Measurements from ENCODE around the gene TTLL5.

Gene TTLL5

DNA sequence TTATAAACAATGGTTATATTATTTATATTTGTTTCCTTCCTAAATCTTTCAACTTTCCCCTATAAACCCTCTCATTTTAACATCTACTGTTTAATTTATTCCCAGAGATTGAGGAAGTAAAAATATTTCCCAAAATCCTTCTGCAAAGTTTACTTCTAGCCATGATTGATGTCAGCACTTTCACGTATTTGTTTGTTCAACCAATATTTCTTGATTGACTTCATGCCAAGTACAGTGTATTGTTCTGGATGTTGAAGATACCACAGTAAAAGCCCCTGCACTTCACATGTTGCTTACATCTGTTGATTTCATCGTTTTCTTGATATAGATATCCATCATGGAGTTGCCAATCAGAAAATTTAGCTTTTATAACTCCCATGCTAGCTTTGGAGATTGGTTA, 81.8 kb downstream of the TTLL5 start:
- DNase-seq (ENCODE audit: low spot score) = no peak

DNA sequence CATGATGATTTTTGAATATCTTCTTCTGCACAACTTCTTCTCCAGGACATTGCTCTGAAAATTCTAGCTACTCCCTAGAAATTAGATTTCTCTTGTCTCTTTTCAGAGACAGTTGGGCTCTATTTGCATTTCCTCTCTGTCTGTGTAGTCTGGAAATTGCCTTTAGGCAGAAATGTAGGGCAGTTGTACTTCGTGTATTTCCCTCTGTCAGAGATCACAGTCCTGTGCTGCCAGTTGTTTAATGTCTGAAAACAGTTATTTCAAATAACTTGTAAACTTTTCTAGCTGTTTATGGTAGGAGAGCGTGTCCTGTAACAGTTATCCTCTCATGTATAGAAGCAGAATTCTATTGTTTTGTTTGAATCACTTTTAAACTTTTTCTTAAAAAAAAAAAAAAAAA, 86.9 kb downstream of the TTLL5 start:
- no peak for DNase-seq (ENCODE audit: low spot score)

DNA sequence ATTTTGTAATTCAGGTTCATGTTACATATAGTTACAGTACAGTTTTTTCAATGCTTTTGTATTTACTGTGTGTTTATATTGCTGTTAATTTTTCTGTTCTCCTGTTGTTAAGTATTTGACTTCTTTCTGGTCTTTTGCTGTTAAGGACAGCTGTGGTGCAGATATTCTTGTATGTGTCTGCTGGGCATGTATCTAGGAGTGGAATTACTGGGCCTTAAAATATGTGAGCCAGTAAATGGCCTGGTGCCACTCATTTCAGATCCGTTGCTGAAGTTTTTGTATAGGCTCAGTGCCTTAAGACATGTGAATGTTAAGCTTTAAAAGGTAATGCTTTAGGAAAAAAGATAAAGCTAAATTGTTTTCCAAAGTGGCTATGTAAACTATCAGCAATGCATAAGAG, 87.3 kb downstream of the TTLL5 start:
- no peak for DNase-seq (ENCODE audit: low spot score)

DNA sequence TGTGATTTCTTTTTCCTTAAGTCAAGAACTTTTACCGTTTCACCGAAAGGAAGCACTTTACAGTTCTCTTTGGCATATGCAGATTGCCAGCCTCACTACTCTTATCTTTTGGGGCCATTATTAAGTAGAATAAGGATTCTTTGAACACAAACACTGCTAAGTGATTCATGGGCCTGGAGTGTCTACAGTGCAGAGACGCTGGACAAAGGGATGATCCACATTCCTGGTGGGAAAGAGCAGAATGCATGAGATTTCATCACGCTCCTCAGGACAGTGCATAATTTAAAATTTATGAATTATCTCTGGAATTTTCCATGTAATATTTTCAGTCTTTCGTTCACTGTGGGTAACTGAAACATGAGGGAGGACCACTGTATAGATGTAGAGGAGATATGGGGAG, 90.2 kb downstream of the TTLL5 start:
- no peak for DNase-seq (ENCODE audit: low spot score)

DNA sequence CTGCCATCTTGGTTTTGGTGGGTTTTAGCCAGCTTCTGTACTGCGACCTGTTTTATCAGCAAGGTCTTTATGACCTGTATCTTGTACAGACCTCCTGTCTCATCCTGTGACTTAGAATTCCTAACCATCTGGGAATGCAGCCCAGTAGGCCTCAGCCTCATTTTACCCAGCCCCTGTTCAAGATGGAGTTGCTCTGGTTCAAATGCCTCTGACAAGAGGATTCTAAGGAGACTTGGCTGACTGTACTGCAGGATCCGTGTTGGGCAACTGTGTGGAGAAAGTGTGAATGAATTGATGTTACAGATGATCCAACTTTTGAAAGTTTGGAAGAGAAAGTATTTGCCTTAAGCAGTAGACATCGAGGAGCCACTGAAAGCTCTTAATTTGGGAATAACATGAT, 91.0 kb downstream of the TTLL5 start:
- no peak for DNase-seq (ENCODE audit: low spot score)

DNA sequence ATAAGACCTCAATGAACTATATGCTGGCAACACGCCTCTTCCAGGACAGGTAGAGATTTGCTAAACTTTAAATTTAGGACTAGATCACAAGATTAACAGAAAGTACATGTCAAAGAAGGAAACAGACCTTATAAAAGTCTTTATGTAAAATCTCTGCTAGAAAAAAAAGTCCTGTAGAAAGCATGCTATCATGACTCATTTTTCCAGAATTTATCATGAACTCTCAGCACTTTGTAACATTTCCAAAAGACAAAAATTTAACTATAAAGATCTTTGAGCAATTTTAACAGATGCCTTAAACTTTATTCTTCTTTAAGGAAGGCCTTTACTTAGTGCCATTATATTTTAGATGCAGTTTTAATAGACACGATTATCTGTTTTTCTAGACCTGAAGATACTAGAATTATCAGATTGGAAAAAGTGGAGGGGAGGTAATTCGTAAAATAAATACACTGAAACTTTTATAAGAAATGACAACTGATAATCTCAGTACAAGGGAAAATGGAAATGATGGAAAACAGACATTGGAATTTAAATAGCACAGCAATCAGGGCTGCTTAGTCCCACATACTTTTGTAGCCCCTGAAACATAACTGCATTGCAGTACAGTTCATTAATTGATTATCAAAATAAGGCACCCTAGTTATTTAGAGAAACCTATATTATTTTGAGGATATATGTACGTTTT, 92.0 kb downstream of the TTLL5 start:
- no peak for DNase-seq (ENCODE audit: low spot score)

DNA sequence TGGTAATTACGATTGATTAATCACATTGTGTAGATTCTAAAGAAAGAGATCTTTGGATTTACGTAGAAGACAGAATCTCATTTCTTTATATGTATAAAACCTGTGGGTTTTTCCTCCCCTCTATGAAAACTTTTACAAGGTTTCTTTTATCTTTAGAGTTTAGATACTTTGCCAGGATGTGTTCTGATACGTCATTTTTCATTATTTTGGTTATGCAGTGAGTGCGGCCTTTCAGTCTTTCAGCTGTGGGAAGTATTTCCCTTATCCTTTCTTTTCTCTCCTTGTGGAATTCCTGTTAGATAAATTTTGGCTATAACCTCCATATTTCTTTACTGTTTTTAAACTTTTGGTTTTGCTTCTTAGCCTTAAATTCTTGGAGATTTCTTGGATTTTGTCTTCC, 92.7 kb downstream of the TTLL5 start:
- DNase-seq (ENCODE audit: low spot score) = no peak

DNA sequence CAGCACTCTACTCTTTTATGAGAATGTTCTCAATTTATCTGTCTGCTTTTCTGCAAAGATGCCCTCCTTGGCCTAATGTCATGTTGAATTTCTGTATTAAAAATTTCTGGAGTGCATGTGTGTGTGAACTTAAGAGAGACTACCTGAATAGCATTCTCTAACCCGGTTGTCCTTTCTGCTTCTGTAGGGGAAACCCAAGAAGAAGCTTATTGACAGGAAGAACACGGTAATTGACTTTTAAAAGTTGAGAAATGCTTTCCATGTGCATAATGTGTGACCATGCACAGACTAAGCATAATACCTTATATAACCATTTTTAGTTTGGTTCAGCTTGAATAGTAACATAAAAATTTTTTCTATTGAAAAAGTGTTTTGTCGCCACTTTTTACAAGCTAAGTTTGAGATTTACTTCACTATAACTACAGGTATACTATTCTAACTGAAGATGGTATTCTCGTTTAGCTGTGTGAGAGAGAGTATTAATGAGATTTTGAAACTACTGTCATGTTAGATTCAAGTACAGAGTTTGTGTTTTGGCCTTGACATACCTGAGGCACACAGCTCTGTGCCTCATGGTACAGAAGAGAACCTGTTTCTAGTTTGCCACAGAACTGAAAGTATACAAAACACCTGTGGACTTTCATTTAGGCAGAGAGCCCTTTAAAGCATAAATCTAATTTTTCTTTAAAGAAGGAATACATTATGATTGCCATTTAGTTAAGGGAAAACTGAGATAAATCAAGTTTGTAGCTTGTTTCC, 96.8 kb downstream of the TTLL5 start:
- no peak for DNase-seq (ENCODE audit: low spot score)

DNA sequence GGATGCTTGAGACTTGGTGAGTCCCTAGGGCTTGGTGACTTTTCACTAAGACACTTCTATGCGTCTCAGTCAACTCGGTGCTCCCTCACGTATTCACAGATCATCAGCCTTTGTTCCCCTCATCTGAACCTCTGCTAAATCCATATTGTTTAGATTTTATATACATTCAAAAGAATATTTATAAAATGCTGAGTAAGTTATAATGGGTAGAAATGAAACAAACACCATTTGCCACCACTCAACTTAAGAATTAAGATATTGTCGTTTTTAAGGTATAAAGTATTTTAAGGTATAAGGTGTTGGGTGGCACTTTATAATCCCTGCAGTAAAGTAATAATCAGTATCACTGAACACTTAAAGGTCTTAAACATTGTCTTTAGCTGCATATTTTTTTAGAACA, 103.0 kb downstream of the TTLL5 start:
- DNase-seq (ENCODE audit: low spot score) = no peak

DNA sequence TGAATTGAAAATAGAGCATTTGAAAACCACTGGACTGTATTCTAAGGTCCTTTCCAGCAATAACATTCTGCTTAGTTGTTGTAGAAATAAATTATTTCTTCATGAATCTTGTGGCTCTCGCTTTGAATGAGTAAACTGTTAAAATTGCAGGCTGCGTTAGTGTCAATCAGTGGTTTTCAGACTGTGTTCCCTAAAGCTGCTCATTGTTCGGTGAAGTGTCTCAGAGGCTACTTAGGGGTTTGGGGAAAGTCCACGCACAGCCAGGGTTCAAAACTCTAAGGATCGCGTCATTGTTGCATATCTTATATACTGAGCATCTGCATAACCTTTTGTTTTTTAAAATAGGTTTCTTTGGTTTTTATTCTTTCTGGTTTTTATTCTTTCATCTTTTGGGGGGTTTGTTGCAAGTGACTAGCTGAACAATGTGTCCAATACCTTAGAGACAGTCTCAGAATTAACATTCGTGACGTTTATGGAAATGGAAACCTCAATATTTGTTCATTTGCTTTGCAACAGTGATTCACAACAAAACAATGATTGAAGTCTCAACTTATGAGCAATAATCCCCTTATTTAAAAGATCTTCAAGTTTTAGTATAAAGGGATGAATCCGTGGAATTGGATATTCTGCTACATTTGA, 108.1 kb downstream of the TTLL5 start:
- DNase-seq (ENCODE audit: low spot score) = no peak

DNA sequence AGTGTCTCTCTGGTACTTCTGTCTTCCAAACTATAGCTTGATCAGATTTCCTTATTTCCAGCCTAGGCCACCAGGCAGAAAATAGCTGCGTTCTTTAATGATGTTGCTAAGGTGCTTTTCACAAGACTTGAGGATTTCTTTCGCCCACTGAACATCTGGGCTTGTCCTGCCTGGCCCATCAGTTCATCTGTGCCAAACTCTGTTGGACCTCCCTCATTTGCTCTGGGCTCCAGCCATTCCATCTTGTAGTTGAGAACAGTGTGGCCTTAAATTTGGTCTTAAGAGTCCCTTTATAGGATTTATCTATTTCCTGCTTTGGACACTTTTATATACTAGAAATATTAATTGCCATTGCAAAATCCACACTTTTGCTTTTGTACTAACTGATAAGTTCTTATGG, 109.6 kb downstream of the TTLL5 start:
- no peak for DNase-seq (ENCODE audit: low spot score)

DNA sequence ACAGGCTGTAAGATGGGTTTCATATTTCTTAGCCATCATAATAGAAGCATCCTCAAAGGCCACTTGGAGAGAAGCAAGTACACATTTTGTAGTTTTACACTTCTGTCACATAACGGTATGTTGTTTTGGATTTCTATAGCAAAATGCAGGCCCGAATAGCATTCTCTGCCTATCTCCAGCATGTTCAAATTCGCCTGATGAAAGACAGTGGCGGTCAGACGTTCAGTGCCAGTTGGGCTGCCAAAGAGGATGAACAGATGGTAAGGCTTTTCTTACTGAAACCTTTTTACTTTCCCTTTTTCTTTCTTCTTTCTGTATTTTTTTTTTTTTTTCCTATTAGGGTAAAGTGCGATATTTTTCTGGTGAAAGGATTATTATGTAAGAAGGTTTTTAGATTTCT, 110.5 kb downstream of the TTLL5 start:
- DNase-seq (ENCODE audit: low spot score) = no peak

DNA sequence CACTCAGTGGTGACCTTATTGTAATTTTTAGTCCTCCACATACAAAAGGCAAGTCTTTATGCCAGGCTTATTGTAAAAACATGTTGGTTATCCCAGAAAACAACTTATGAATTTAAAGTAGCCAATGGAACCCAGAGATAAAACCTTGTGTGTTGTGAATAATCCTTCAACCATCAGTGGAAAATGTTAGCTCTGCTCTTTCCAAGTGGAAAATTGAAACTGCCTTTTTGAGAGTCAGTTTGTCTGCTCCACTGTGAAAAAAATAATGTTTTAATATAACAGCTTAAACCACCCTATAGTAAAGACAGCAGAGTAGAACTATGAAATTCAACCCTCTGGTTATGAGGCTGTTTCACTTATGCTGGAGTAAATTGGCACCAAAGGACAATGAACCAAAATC, 112.0 kb downstream of the TTLL5 start:
- DNase-seq (ENCODE audit: low spot score) = no peak

DNA sequence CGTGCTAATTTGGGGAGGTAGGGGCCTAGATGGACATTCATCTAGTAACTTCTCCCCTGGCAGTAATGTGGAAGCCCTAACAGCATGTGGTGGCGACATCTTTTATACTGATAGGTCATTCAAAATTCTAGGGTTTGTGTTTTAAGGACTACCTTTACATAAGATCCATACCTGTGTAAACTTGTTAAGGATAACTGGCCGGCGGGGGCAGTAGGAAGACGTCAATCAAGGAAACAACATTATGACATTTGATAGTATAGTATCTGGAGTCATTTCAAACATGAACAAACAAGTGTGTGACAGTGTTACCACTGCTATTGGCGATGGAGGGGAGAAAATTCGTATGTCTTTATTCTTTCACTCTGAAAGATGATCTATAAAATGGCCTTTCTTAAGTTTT, 120.0 kb downstream of the TTLL5 start:
- DNase-seq (ENCODE audit: low spot score) = no peak

DNA sequence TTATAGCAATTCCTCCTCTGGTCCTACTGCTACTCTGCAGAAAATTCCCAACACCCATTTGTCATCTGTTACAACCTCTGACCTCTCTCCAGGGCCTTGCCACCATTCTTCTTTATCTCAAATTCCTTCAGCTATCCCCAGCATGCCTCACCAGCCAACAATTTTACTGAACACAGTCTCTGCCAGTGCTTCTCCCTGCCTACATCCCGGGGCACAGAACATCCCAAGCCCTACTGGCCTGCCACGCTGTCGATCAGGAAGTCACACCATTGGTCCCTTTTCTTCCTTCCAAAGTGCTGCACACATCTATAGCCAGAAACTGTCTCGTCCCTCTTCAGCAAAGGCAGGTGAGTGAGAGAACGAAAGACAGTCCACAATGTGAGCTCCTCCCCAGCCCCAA, 122.1 kb downstream of the TTLL5 start:
- DNase-seq (ENCODE audit: low spot score) = no peak

DNA sequence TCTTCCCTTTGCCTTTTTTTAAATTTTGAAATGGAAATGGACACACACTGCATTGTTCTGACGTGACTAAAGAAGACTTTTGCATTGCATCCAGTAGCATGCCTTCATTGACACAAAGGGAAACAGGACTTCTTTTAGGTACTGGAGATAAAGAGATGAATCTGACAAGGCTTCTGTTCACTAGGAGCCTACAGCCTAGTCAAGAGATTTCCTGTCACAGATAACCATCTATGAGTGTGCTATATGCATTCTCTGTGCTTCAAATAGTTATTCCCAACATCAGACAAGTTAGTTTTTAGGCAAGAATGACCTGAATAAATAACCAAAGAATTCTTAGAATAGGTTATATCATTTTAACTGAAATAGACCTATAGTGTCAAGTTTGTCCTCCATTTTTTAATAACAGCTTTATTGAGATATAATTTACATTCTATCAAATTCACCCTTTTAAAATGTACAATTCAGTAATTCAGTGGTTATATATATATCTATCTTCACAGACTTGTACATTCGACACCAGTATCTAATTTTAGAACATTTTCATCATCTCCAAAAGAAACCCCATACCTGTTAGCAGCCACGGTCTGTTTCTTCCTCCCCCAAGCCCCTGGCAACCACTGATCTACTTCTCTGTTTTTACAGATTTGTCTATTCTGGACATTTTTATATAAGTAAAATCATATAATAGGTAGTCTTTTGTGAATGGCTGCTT, 122.7 kb downstream of the TTLL5 start:
- DNase-seq (ENCODE audit: low spot score) = no peak

DNA sequence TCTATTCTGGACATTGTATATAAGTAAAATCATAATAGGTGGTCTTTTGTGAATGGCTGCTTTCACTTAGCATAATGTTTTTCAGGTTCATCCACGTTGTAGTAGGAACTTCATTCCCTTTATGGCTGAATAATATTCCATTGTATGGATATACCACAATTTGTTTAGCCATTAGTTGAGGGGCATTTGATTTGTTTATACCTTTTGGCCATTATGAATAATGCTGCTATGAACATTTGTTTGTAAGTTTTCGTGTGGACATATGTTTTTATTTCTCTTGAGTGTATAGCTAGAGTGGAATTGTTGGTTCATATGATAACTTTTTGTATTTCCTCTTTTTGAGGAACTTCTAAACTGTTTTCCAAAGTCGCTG, 123.3 kb downstream of the TTLL5 start:
- DNase-seq (ENCODE audit: low spot score) = no peak

DNA sequence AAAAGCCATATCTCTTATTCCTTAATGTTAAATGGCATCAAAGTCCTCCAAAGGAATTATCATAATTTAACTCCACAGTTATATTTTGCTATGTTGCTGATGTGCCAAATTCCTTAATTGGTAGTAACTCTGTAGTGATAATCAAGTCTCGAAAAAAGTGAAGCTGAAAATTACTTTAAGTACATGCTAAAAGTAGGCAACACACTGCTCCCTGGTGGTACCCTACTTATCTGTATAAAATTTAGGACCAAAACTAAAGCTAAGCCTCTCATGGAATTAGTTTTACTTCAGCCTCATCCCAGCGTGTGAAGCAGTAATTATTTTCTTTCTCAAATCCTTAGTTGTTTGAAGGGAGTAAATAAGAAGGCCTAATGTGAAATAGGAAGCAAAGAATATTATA, 132.8 kb downstream of the TTLL5 start:
- DNase-seq (ENCODE audit: low spot score) = peak; percentile 60

DNA sequence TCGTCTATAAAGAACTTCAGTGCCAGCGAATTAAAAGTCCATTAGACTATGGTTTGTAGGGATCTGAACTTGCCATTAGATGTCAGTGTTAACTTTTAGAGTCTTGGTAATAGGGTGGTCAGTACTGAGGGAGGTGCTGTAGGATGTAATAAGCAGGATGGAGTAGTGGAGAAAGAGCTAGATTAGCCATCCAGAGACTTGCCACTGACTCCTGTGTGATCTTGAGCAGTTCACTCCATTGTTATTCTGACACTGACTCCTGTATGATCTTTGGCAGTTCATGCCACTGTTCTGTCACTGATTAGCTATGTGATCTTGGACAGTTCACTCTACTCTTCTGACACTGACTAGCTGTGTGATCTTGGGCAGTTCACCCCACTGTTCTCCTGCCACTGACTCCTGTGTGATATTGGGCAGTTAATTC, 133.6 kb downstream of the TTLL5 start:
- DNase-seq (ENCODE audit: low spot score) = peak; percentile 76

DNA sequence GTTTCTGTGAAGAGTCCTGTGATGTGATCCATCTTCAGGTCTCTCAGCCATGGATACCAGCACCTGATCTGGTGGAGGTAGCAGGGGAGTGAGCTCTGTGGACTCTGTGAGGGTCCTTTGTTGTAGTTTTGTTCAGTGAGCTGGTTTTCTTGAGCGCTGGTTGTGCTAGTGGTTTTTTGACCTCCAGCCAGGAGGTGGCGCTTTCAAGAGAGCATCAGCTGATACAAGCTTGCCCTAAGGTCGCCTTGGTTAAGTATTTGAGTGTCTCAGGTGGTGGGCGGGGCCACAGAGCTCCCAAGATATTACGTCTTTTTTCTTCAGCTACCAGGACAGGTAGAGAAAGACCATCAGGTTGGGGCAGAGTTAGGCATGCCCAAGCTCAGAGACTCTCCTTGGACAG, 139.7 kb downstream of the TTLL5 start:
- DNase-seq (ENCODE audit: low spot score) = no peak

DNA sequence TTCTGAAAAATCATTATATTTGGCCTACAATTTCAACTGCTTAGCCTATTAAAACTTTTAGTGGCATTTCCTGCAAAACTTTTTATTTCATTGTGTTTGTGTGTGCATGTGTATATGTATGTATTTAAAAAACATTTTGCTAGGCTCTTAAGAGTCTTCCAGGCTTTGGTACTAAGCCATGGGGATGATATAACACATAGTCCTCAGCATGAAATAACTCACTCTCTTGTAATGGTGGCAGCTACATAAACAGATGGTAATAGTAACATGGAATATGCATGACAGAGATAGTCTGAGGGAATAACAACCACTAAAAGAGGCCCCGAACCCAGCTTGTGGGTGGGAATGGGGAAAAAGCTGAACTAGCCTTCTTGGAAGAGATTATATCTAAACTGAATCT, 141.4 kb downstream of the TTLL5 start:
- no peak for DNase-seq (ENCODE audit: low spot score)

DNA sequence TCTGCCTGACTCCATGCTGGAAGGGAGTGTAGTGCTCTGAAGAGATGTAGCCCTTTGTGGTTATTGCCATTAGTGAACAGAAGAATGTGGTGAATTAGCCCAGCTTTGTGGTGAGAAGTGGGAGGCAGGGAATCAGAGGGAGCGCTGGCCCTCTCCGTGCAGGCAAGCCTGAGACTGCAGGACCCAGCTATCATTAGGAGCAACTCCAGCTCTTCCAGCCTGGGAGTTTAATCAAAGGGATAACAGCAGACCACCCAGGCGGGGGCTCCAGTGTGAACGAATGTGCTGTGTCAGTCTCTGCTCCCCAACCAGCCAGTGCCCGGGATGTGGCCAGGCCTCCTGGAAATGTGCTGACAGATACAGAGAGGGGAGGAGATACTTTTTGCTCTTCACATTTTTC, 142.7 kb downstream of the TTLL5 start:
- no peak for DNase-seq (ENCODE audit: low spot score)
